ENCODE results near the gene DIP2A.

- TF ChIP-seq CTCF (IDR thresholded peaks at IDR 0.05; ENCODE audit: borderline replicate concordance, extremely low read depth, low read length, poor library complexity, severe bottlenecking): no peak
- no peak for TF ChIP-seq EZH2 (IDR thresholded peaks at IDR 0.05; ENCODE audit: borderline replicate concordance, low read depth, low read length, severe bottlenecking)
These were observed 32.2 kb upstream of the DIP2A start for GRCh38 chr21:46426313-46427046.

Data from DND-41 (cell line).